Measurements from ENCODE around the gene NPB. TPM values are rescaled to one million over a fixed set of nuclear protein-coding genes. Genes with fewer than 3 reads are reported as not detected.
A peak's percentile ranks its signal among the peaks of the same experiment; 100 is the strongest.

Gene NPB
- total RNA-seq, 8 experiments from 2014 or later: 0.15 to 0.92 (median 0.43) TPM; not detected in 1

DNA sequence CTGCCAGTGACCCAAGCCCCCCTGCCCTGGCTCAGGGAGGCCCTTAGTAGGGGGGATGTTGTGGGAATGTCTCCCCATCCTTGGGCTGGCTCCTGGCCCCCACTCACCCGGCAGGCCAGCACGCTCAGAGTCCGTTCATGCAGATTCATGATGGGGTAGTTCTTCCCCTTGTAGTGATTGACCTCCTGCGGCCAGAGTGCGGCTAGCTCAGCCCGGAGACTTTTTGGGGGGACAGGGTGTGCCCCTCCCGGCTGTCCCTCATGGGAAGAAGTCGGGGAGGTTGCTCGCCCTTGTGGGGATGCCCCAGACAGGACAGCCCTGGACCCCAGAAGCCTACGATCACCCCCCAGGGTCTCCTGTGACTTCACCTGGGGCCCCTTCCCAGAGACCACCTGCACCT is 4.0 kb downstream of the NPB start:
- Histone ChIP-seq H3K4me3 (no peak overlapping the region), H3K27ac (no peak overlapping the region), H3K4me1 (replicated peaks in 1 of 2) (peaks cover 10 to 13% of the 10 kb centered on the region in 2 donors)
- in situ Hi-C loops (cut with MboI; ENCODE audit: low pct_unique_long_range_greater_than_20kb in 2 of 9, low sequenced_read_pairs in 9 of 9, unreplicated experiment in 9 of 9): no loop called here
- 82 to 100% methylated on average over 1 to 2 of the region's 10 CpGs; no CpG with 5 or more reads in 8 of the 10 experiments for WGBS, 10 experiments
- ATAC-seq (replicated peaks in 6 of 8): no peak

DNA sequence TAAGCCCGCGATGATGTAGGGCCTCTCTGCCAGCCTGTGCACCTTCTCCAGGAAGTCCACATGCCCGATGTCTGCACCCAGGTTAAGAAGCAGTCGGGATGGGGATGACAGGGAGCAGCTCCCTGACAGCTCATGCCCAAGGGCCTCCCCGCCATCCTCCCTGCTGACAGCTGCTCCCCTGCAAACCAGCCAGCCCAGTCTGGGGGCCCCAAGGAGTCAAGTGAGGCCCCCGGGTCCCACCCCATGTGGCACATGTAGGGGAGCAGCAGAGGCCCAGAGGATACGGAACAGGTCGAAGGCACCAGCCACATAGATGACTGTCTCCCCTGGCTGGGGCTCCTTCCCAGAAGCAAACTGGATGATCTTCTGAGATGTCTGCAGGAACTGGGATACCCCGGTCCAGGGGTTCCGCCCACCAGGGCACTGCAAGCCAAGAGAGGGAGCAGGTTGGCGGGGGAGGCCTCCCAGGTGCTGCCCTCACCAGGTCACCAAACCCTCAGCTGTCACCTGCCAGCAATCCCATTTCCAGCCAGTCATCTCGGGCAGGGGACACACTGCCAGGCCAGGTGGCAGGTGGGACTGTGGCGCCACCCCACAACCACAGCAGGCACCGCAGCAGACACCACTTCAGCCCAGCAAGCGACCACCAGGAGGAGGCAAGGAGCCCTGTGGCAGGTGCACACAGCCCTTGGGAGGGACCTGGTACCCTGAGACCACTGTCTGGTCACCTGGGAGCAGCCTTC is 4.6 kb downstream of the NPB start:
- in situ Hi-C loops (cut with MboI; ENCODE audit: low pct_unique_long_range_greater_than_20kb in 2 of 9, low sequenced_read_pairs in 9 of 9, unreplicated experiment in 9 of 9): no loop called here
- ATAC-seq (replicated peaks in 6 of 8): no peak
- WGBS, 10 experiments: 93% methylated on average over 2 of the region's 15 CpGs; no CpG with 5 or more reads in 9 of the 10 experiments
- Histone ChIP-seq H3K27ac (no peak overlapping the region), H3K4me3 (no peak overlapping the region), H3K4me1 (replicated peaks in 1 of 2) (peaks cover 8 to 12% of the 10 kb centered on the region in 2 donors)

GRCh38 chr17:81907219-81908145 is 5.4 kb downstream of the NPB start:
- no peak for ATAC-seq (replicated peaks in 6 of 8)
- 80 to 100% (median 94%) methylated on average over 1 to 2 of the region's 26 CpGs; no CpG with 5 or more reads in 6 of the 10 experiments for WGBS, 10 experiments
- no peak overlapping the region for H3K4me3 ChIP-seq
- peaks cover 6 to 8% of the 10 kb centered on the region in 2 donors for H3K4me1 ChIP-seq (replicated peaks in 1 of 2)
- no peak overlapping the region for H3K27ac ChIP-seq
- in situ Hi-C loops (cut with MboI; ENCODE audit: low pct_unique_long_range_greater_than_20kb in 2 of 9, low sequenced_read_pairs in 9 of 9, unreplicated experiment in 9 of 9): no loop called here

DNA sequence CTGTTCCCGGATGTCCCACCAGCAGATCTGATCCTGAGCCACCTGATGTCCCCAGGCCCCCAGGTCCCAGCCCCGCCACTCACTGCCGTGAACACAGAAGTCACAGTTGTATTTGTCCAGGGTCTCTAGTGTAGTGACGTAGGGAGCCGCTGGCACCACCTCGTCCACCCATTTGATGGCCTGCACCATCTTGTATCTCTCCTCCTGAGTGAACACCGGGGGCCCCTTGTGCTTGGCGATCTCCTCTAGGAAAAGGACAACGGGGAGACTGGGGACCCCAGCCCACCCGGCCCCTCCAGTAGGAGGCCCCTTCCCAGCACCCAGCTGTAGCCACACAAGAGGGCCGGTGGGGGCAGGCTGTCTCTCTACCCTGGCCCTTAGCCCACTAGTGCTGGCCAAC is 6.8 kb downstream of the NPB start:
- no peak overlapping the region for H3K4me3 ChIP-seq
- WGBS, 10 experiments: no CpG with 5 or more reads among the region's 11 CpGs
- no peak overlapping the region for H3K27ac ChIP-seq
- no peak for ATAC-seq (replicated peaks in 6 of 8)
- in situ Hi-C loops (cut with MboI; ENCODE audit: low pct_unique_long_range_greater_than_20kb in 2 of 9, low sequenced_read_pairs in 9 of 9, unreplicated experiment in 9 of 9): no loop called here
- peaks cover 6 to 8% of the 10 kb centered on the region in 2 donors for H3K4me1 ChIP-seq (replicated peaks in 1 of 2)

GRCh38 chr17:81909231-81909630 is 7.2 kb downstream of the NPB start:
- no peak overlapping the region for H3K4me3 ChIP-seq
- no peak for ATAC-seq (replicated peaks in 6 of 8)
- H3K27ac ChIP-seq: no peak overlapping the region
- peaks cover 6 to 8% of the 10 kb centered on the region in 2 donors for H3K4me1 ChIP-seq (replicated peaks in 1 of 2)
- WGBS, 10 experiments: 80 to 100% (median 97%) methylated on average over 1 to 9 of the region's 12 CpGs; no CpG with 5 or more reads in 7 of the 10 experiments
- in situ Hi-C loops (cut with MboI; ENCODE audit: low pct_unique_long_range_greater_than_20kb in 2 of 9, low sequenced_read_pairs in 9 of 9, unreplicated experiment in 9 of 9): no loop called here

DNA sequence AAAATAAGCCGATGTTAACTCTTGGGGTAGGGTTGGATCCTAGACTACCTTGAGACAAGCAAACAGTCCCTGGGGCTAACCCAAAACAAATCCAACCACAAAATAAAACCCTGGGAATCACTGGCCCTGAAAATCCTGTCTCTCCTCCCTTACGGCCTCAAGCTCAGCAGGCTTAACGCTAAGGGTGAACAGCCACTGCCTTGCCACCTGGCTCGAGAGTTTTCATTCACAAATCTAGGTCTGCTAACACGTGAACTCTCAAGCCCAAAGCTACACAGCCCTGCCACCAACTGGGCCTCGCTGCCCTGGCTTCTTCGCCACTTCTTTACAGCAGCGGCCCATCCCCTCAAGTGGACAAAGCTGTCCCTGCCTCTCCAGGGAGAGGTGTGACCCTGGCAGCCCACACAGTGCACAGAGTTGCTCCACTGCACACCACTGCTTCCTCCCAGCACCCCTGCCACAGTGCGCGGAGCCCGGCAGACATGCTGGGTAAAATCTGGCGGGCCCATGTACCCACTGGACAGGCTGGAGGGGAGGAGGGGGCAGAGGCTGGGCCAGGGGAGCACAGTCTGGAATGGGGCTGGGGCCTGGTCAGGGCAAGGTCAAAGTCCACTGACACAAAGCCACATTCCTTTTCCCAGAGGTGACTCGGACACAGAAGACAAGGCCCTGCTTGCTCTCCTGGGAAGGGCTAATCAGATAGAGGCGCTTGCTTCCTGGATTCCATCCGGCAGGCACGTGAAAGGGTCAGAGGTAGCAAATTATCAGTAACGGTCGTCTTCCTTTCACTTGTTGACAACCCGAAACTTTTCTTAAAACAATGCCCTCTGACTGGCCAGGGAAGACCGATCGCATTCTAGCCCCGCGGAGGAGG is 8.2 kb downstream of the NPB start:
- in situ Hi-C loops (cut with MboI; ENCODE audit: low pct_unique_long_range_greater_than_20kb in 2 of 9, low sequenced_read_pairs in 9 of 9, unreplicated experiment in 9 of 9): no loop called here
- 22 to 100% (median 47%) methylated on average over 1 to 15 of the region's 23 CpGs; no CpG with 5 or more reads in 3 of the 10 experiments for WGBS, 10 experiments
- Histone ChIP-seq H3K4me3 (peak overlapping the region; percentile 63 to 88 (median 72)), H3K4me1 (replicated peaks in 1 of 2) (peaks cover 6 to 8% of the 10 kb centered on the region in 2 donors), H3K27ac (no peak overlapping the region)
- peak in 3 of 8 experiments; percentile 2 to 7 (median 3) for ATAC-seq (replicated peaks in 6 of 8)

- Histone ChIP-seq H3K4me3 (peak overlapping the region; percentile 63 to 88 (median 72)), H3K4me1 (replicated peaks in 1 of 2) (peaks cover 6 to 8% of the 10 kb centered on the region in 2 donors), H3K27ac (peak overlapping the region in 1 of 2 donors; percentile 58)
- ATAC-seq (replicated peaks in 6 of 8): peak; percentile 30 to 50 (median 48)
- 2% methylated on average over 7 of the region's 55 CpGs; no CpG with 5 or more reads in 9 of the 10 experiments for WGBS, 10 experiments
- in situ Hi-C loops (cut with MboI; ENCODE audit: low pct_unique_long_range_greater_than_20kb in 2 of 9, low sequenced_read_pairs in 9 of 9, unreplicated experiment in 9 of 9): no loop called here
Measured at GRCh38 chr17:81910840-81911276, 8.8 kb downstream of the NPB start.

- peak within 1 kb of the TSS in 1 of 2 donors; percentile 58 for H3K27ac ChIP-seq
- 13 to 25% (median 15%) methylated on average over 3 to 10 of the region's 84 CpGs; no CpG with 5 or more reads in 7 of the 10 experiments for WGBS, 10 experiments
Measured at GRCh38 chr17:81911277-81911961, 9.4 kb downstream of the NPB start, which contains the start of gene PCYT2. PCYT2 (minus strand) TSS chr17:81911399; CDS start chr17:81911355, 44 bp downstream.

DNA sequence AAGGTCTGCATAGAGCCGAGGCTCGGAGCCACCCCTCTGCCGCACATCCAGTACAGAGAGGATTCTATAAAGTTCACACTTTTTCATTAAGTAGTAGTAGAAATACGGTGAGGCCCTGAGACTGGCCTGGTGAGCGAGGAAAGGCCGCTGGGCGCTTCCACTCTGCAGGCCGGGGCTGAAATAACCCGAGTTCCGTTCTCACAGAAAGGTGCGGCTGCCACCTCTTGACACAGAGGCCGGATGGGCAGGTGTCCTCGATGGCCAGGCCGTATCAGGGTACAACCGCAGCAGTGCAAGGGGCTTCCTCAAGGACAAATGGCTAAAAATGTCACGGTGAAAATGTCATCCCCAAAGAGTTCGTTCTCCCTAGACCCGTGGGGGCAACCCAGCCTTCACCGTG is 9.9 kb downstream of the NPB start:
- WGBS, 10 experiments: 64 to 100% (median 89%) methylated on average over 2 to 14 of the region's 19 CpGs; no CpG with 5 or more reads in 4 of the 10 experiments
- Histone ChIP-seq H3K27ac (no peak overlapping the region), H3K4me3 (no peak overlapping the region), H3K4me1 (replicated peaks in 1 of 2) (peaks cover 10 to 14% of the 10 kb centered on the region in 2 donors)
- ATAC-seq (replicated peaks in 6 of 8): no peak
- in situ Hi-C loops (cut with MboI; ENCODE audit: low pct_unique_long_range_greater_than_20kb in 2 of 9, low sequenced_read_pairs in 9 of 9, unreplicated experiment in 9 of 9): no loop called here

More at GRCh38 chr17:81911277-81911961, 9.4 kb downstream of the NPB start, which contains the start of gene PCYT2:
- Histone ChIP-seq H3K4me1 (replicated peaks in 1 of 2) (peaks cover 6 to 9% of the 10 kb centered on the region in 2 donors), H3K4me3 (peak within 1 kb of the TSS; percentile 63 to 88 (median 72))
- ATAC-seq (replicated peaks in 6 of 8): peak; percentile 75 to 93 (median 88)
- in situ Hi-C loops (cut with MboI; ENCODE audit: low pct_unique_long_range_greater_than_20kb in 2 of 9, low sequenced_read_pairs in 9 of 9, unreplicated experiment in 9 of 9): no loop called here

DNA sequence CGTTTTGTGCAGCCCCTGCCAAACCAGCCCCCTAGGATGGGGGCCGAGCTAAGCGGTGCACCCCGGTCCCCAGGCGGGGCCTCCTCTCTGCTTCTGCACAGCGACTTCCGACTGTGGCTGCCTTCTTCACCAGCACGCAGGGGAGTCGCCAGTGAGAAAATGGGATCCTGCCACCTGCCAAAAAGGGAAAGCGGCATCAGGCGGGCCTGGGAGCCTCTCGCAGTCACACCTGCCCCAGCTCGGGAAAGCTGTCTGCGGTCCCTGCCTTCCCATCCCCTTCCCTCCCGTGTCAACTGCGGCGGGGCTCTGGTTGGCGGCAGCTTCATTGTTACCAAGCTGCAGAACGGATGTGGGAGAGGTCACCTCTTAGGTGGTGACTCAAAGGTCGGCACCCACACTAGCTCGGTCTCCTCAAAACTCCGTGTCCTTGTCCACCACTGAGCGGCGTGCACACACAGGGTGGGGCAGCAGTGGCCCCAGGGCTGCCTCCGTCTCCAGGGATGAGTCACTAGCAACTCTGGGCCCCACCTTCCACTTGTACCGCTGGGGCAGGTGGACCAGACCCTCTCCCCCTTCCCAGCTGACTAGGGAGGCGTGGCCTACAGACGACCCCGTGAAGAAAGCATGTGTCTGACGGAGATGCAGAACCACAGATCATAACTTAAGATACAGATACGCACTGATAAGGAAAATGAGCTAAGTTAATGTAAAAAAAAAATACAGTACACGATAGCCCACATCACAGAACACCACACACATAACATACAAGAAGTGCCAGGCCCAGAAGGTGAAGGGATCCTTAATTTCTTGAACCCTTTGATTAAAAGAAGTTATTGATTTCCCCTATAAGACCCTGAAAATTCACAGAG is 10.6 kb downstream of the NPB start:
- H3K4me3 ChIP-seq: no peak overlapping the region
- H3K27ac ChIP-seq: no peak overlapping the region
- in situ Hi-C loops (cut with MboI; ENCODE audit: low pct_unique_long_range_greater_than_20kb in 2 of 9, low sequenced_read_pairs in 9 of 9, unreplicated experiment in 9 of 9): no loop called here
- WGBS, 10 experiments: 25 to 100% (median 85%) methylated on average over 1 to 10 of the region's 32 CpGs
- peak in 2 of 8 experiments; percentile 5 to 24 for ATAC-seq (replicated peaks in 6 of 8)
- peaks cover 13 to 17% of the 10 kb centered on the region in 2 donors for H3K4me1 ChIP-seq (replicated peaks in 1 of 2)

Measured in motor neuron (in vitro differentiated cells).